HEK293 (cell line): ENCODE measurements around the gene RELB.

Experiments
- FEZF1 ChIP-seq: fragments of 450-650 bp; formaldehyde crosslinking; IDR thresholded peaks from 2 replicates; pipeline ENCODE4 v1.5.1; 2016; ENCODE audit warnings: missing biosample characterization, missing genetic modification characterization
- SCRT1 ChIP-seq: fragments of 450-650 bp; formaldehyde crosslinking; IDR thresholded peaks from 2 replicates; pipeline ENCODE4 v1.5.1; 2016; ENCODE audit warnings: missing biosample characterization, missing genetic modification characterization, borderline replicate concordance
- YY1 ChIP-seq: fragments of 450-650 bp; formaldehyde crosslinking; IDR thresholded peaks from 2 replicates; pipeline ENCODE4 v1.5.1; 2018; ENCODE audit warnings: missing biosample characterization, missing genetic modification characterization
- ZFHX2 ChIP-seq: fragments of 450-650 bp; formaldehyde crosslinking; conservative IDR thresholded peaks from 2 replicates; pipeline ENCODE4 v1.5.1; 2016; ENCODE audit warnings: missing biosample characterization, missing genetic modification characterization
- ZNF133 ChIP-seq: fragments of 450-650 bp; formaldehyde crosslinking; IDR thresholded peaks from 2 replicates; pipeline ENCODE4 v1.5.1; 2016; ENCODE audit warnings: missing biosample characterization, missing genetic modification characterization
- ZNF274 ChIP-seq, 2 experiments: fragments of 200-500 bp in 1 of 2; fragments of 450-650 bp in 1 of 2; sonication (Bioruptor generic) in 1 of 2; formaldehyde crosslinking in 1 of 2; IDR thresholded peaks; 2 replicates each; pipeline versions ENCODE4 v1.5.1 to v1.6.1; 2014 to 2016; ENCODE audit warnings: borderline replicate concordance in 1 of 2, inconsistent platforms in 1 of 2, low read length in 1 of 2, missing biosample characterization in 1 of 2, missing genetic modification characterization in 1 of 2
- ZNF426 ChIP-seq: fragments of 450-650 bp; formaldehyde crosslinking; IDR thresholded peaks from 2 replicates; pipeline ENCODE4 v1.5.1; 2017; ENCODE audit warnings: missing biosample characterization, missing genetic modification characterization, mild to moderate bottlenecking, inconsistent platforms, moderate library complexity
- ZNF529 ChIP-seq: fragments of 450-650 bp; formaldehyde crosslinking; IDR thresholded peaks from 2 replicates; pipeline ENCODE4 v1.5.1; 2017; ENCODE audit warnings: missing genetic modification characterization, missing biosample characterization; ENCODE audit not compliant: insufficient replicate concordance
- ZNF548 ChIP-seq: fragments of 450-650 bp; formaldehyde crosslinking; IDR thresholded peaks from 2 replicates; pipeline ENCODE4 v1.5.1; 2016; ENCODE audit warnings: missing biosample characterization, missing genetic modification characterization
- ZNF560 ChIP-seq: fragments of 450-650 bp; formaldehyde crosslinking; IDR thresholded peaks from 2 replicates; pipeline ENCODE4 v1.5.1; 2017; ENCODE audit warnings: missing biosample characterization, missing genetic modification characterization, borderline replicate concordance
- ZNF658 ChIP-seq: fragments of 450-650 bp; formaldehyde crosslinking; IDR thresholded peaks from 2 replicates; pipeline ENCODE4; 2016; ENCODE audit warnings: missing biosample characterization, missing genetic modification characterization
- TF ChIP-seq, protein P1 (sequence below): fragments of 450-650 bp; formaldehyde crosslinking; IDR thresholded peaks from 2 replicates; pipeline ENCODE4 v1.5.1; 2016; ENCODE audit warnings: missing biosample characterization, missing genetic modification characterization
- TF ChIP-seq, protein P2 (sequence below): fragments of 450-650 bp; formaldehyde crosslinking; IDR thresholded peaks from 2 replicates; pipeline ENCODE4 v1.5.1; 2017; ENCODE audit warnings: missing biosample characterization, missing genetic modification characterization
- TF ChIP-seq, protein P3 (sequence below): fragments of 450-650 bp; formaldehyde crosslinking; IDR thresholded peaks from 2 replicates; pipeline ENCODE4 v1.5.1; 2016; ENCODE audit warnings: missing biosample characterization, missing genetic modification characterization, borderline replicate concordance

DNA sequence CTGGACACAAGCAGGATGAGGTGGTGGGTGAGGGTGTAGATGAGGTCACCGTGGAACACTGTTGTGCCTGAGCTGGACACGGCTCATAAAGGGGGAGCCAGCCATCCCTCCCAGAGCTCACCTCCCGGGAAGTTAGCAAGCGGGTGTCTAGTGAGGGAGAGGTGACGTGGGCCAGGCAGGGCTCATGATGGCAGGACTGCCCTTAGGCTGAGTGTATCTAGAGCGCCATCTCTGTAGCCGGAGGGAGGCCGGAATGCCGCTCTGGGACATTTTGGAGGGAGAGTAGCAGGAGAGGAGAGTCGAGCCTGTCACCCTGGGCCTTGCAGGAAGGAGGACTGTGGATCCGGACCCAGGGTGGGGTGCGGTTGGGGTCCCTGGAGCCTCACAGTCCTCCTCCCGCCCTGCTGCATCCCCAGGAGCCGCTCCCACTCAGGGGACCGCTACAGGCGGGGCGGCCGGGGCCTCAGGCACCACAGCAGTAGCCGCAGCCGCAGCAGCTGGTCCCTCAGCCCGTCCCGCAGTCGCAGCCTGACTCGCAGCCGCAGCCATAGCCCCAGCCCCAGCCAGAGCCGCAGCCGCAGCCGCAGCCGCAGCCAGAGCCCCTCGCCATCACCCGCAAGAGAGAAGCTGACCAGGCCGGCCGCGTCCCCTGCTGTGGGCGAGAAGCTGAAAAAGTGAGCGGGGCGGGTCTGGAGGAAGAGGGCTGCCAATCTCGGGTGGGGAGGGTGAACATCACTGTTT is 65.8 kb downstream of the RELB start:
- TF ChIP-seq ZNF529 (tag by site-specific recombination): no peak
- no peak for TF ChIP-seq ZNF560 (tag by site-specific recombination)
- TF ChIP-seq ZNF658 (tag by site-specific recombination): no peak
- no peak for TF ChIP-seq FEZF1 (tag by site-specific recombination)
- TF ChIP-seq ZNF426 (tag by site-specific recombination): no peak
- TF ChIP-seq, protein P1, sequence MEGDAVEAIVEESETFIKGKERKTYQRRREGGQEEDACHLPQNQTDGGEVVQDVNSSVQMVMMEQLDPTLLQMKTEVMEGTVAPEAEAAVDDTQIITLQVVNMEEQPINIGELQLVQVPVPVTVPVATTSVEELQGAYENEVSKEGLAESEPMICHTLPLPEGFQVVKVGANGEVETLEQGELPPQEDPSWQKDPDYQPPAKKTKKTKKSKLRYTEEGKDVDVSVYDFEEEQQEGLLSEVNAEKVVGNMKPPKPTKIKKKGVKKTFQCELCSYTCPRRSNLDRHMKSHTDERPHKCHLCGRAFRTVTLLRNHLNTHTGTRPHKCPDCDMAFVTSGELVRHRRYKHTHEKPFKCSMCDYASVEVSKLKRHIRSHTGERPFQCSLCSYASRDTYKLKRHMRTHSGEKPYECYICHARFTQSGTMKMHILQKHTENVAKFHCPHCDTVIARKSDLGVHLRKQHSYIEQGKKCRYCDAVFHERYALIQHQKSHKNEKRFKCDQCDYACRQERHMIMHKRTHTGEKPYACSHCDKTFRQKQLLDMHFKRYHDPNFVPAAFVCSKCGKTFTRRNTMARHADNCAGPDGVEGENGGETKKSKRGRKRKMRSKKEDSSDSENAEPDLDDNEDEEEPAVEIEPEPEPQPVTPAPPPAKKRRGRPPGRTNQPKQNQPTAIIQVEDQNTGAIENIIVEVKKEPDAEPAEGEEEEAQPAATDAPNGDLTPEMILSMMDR (tag by site-specific recombination): no peak
- no peak for TF ChIP-seq ZNF548 (tag by site-specific recombination)
- TF ChIP-seq, protein P2, sequence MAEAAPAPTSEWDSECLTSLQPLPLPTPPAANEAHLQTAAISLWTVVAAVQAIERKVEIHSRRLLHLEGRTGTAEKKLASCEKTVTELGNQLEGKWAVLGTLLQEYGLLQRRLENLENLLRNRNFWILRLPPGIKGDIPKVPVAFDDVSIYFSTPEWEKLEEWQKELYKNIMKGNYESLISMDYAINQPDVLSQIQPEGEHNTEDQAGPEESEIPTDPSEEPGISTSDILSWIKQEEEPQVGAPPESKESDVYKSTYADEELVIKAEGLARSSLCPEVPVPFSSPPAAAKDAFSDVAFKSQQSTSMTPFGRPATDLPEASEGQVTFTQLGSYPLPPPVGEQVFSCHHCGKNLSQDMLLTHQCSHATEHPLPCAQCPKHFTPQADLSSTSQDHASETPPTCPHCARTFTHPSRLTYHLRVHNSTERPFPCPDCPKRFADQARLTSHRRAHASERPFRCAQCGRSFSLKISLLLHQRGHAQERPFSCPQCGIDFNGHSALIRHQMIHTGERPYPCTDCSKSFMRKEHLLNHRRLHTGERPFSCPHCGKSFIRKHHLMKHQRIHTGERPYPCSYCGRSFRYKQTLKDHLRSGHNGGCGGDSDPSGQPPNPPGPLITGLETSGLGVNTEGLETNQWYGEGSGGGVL (tag by site-specific recombination): no peak
- TF ChIP-seq, protein P3, sequence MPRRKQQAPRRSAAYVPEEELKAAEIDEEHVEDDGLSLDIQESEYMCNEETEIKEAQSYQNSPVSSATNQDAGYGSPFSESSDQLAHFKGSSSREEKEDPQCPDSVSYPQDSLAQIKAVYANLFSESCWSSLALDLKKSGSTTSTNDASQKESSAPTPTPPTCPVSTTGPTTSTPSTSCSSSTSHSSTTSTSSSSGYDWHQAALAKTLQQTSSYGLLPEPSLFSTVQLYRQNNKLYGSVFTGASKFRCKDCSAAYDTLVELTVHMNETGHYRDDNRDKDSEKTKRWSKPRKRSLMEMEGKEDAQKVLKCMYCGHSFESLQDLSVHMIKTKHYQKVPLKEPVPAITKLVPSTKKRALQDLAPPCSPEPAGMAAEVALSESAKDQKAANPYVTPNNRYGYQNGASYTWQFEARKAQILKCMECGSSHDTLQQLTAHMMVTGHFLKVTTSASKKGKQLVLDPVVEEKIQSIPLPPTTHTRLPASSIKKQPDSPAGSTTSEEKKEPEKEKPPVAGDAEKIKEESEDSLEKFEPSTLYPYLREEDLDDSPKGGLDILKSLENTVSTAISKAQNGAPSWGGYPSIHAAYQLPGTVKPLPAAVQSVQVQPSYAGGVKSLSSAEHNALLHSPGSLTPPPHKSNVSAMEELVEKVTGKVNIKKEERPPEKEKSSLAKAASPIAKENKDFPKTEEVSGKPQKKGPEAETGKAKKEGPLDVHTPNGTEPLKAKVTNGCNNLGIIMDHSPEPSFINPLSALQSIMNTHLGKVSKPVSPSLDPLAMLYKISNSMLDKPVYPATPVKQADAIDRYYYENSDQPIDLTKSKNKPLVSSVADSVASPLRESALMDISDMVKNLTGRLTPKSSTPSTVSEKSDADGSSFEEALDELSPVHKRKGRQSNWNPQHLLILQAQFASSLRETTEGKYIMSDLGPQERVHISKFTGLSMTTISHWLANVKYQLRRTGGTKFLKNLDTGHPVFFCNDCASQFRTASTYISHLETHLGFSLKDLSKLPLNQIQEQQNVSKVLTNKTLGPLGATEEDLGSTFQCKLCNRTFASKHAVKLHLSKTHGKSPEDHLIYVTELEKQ: no peak
- no peak for TF ChIP-seq ZNF133 (tag by site-specific recombination)
- TF ChIP-seq ZFHX2 (tag by site-specific recombination): no peak
- TF ChIP-seq SCRT1 (tag by site-specific recombination): no peak
- no peak for TF ChIP-seq YY1 (tag by site-specific recombination)
- no peak for TF ChIP-seq ZNF274 (IDR thresholded peaks at IDR 0.05; ENCODE audit: low read length)
- no peak for TF ChIP-seq ZNF274 (tag by site-specific recombination; IDR thresholded peaks at IDR 0.05; ENCODE audit: borderline replicate concordance)
